Endothelial cell of umbilical vein (primary cell): Measurements from ENCODE around the gene POU3F3.

Experiments used
- CTCF ChIP-seq, 2 donors: IDR thresholded peaks; 1 replicate in 1 of 2; 2 replicates in 1 of 2; pipeline ENCODE4 v1.5.1; 2011; ENCODE audit warnings: low read length in 2 of 2, mild to moderate bottlenecking in 2 of 2, moderate library complexity in 2 of 2, control low read depth in 1 of 2, inconsistent platforms in 1 of 2, low read depth in 1 of 2; ENCODE audit not compliant: insufficient read depth in 1 of 2; ENCODE audit errors: extremely low read depth in 1 of 2
- EZH2 ChIP-seq: IDR thresholded peaks from 2 replicates; pipeline ENCODE4 v1.6.1; 2012; ENCODE audit warnings: borderline replicate concordance, low read depth, mild to moderate bottlenecking, moderate library complexity, low read length, inconsistent platforms; ENCODE audit not compliant: severe bottlenecking
- MAX ChIP-seq: IDR thresholded peaks from 2 replicates; pipeline ENCODE4 v1.6.1; 2011; ENCODE audit not compliant: insufficient read depth, insufficient read length
- MYC ChIP-seq: IDR thresholded peaks from one replicate; pipeline ENCODE4 v1.6.1; 2011; ENCODE audit warnings: mild to moderate bottlenecking, low read depth, low read length
- POLR2A ChIP-seq: IDR thresholded peaks from 2 replicates; pipeline ENCODE4 v1.6.1; 2012; ENCODE audit warnings: low read depth, mild to moderate bottlenecking, control low read depth, low read length

GRCh38 chr2:104844807-104845551 lies 8.9 kb upstream of the POU3F3 start:
- no peak for TF ChIP-seq CTCF (IDR thresholded peaks at IDR 0.05; ENCODE audit: extremely low read depth in 1 of 2, insufficient read depth in 1 of 2, low read depth in 1 of 2, low read length in 2 of 2)
- TF ChIP-seq POLR2A: no peak
- no peak for TF ChIP-seq EZH2
- TF ChIP-seq MAX: no peak
- no peak for TF ChIP-seq MYC
